Natural killer cell (primary cell): ENCODE results near the gene ERI3. TPM values are rescaled to one million over a fixed set of nuclear protein-coding genes. Genes with fewer than 3 reads are reported as not detected.

ENCODE experiments used
- ATAC-seq, 3 donors: fragments of 150-1000 bp in 2 of 3; fragments of 200-7000 bp in 1 of 3; cut with Tn5 transposase; 1 replicate in 1 of 3; 2 replicates in 2 of 3; pipeline ENCODE4 v1.10.0; 2021; ENCODE audit warnings: mild to moderate bottlenecking in 2 of 3, moderate library complexity in 2 of 3
- DNase-seq, 2 donors: peaks; one replicate each; pipeline versions ENCODE4 v3.0.0 to v3.0.0-alpha.2; 2013 to 2021; ENCODE audit warnings: mixed read lengths in 1 of 2
- H3K27ac ChIP-seq: one replicate; pipeline ENCODE4 v1.5.1; 2013; ENCODE audit warnings: mild to moderate bottlenecking, low read length
- H3K27me3 ChIP-seq: one replicate; pipeline ENCODE4 v1.6.1; 2013; ENCODE audit warnings: low read length; ENCODE audit not compliant: control insufficient read depth, insufficient read depth
- H3K36me3 ChIP-seq: one replicate; pipeline ENCODE4 v1.6.1; 2013; ENCODE audit warnings: low read length; ENCODE audit not compliant: control insufficient read depth, insufficient read depth
- H3K4me1 ChIP-seq: one replicate; pipeline ENCODE4 v1.6.1; 2013; ENCODE audit warnings: low read length; ENCODE audit not compliant: control insufficient read depth, insufficient read depth
- H3K4me3 ChIP-seq: one replicate; pipeline ENCODE4 v1.5.1; 2013; ENCODE audit warnings: low read length
- H3K9me3 ChIP-seq: one replicate; pipeline ENCODE4 v1.6.1; 2013; ENCODE audit warnings: low read length; ENCODE audit not compliant: control insufficient read depth, insufficient read depth
- H3K27ac Mint-ChIP-seq, 2 donors: one replicate each; pipeline ENCODE4 v1.8.0; 2022; ENCODE audit warnings: mild to moderate bottlenecking in 2 of 2, mixed read lengths in 2 of 2, moderate library complexity in 1 of 2
- H3K27me3 Mint-ChIP-seq, 2 donors: one replicate each; pipeline ENCODE4 v1.8.0; 2022; ENCODE audit warnings: low read depth in 2 of 2, mixed read lengths in 2 of 2
- H3K36me3 Mint-ChIP-seq: one replicate; pipeline ENCODE4 v1.8.0; 2022; ENCODE audit warnings: mixed read lengths
- H3K4me1 Mint-ChIP-seq, 2 donors: one replicate each; pipeline ENCODE4 v1.8.0; 2022; ENCODE audit warnings: mixed read lengths in 2 of 2
- H3K4me3 Mint-ChIP-seq: one replicate; pipeline ENCODE4 v1.8.0; 2022; ENCODE audit warnings: mild to moderate bottlenecking, moderate library complexity, mixed read lengths
- H3K9me3 Mint-ChIP-seq, 2 donors: one replicate each; pipeline ENCODE4 v1.8.0; 2022; ENCODE audit warnings: mixed read lengths in 2 of 2
- WGBS: methylation state at CpG from one replicate; pipeline ENCODE4 v1.1.7; 2013; ENCODE audit warnings: missing lambda C conversion rate; ENCODE audit not compliant: insufficient coverage; 5-methylcytosine and 5-hydroxymethylcytosine counted together
- intact Hi-C: fragments of 100-400 bp; cut with micrococcal nuclease; formaldehyde crosslinking; loops from one replicate; pipeline ENCODE4 v1.14.2; 2022
- total RNA-seq, 4 donors: library from RNA; stranded (reverse); fragments of 120-200 nt in 1 of 4; gene quantifications; one replicate each; pipeline versions ENCODE4 v1.2.3 to v1.2.4, GENCODE V29; 2013 to 2022
- TF ChIP-seq, protein P1 (sequence below): fragments of 200-600 bp; IDR thresholded peaks from one replicate; pipeline ENCODE4 v1.8.0; 2022; ENCODE audit warnings: antibody characterized with exemption

ERI3 gene
- total RNA-seq, 3 donors from 2014 or later (not counting 1 experiment from before 2014, with no cell fraction given): 28.3 to 35.3 (median 30.4) TPM

DNA sequence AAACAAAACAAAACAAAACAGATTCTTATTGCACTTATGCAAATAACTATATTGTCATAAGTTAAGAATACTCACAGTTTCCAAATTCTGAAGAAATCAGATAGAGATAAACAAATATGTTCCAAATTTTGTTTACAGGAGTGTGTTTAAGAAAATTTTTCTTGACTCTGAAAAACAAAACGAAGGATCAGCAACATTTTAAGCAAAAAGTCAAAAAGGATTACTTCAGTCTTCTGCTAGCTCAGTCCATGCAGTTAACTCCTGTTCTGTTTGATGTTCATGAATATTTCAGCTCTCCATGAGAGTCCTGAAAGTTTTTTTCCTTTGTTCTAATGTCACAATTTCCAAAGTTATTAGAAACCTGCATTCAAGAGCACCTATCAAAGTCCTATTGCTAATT, 180.4 kb downstream of the ERI3 start:
- Mint-ChIP-seq H3K27me3 (peaks cover 7 to 15% of the 10 kb centered on the region in 2 donors), H3K4me3 (no peak overlapping the region), H3K36me3 (no peaks in the 10 kb centered on the region), H3K4me1 (no peaks in the 10 kb centered on the region), H3K27ac (no peak overlapping the region), H3K9me3 (no peaks in the 10 kb centered on the region)
- WGBS: 92% methylated on average over 1 of the region's 1 CpG
- Histone ChIP-seq H3K9me3 (no peaks in the 10 kb centered on the region), H3K4me3 (no peak overlapping the region), H3K36me3 (no peaks in the 10 kb centered on the region), H3K27me3 (no peaks in the 10 kb centered on the region), H3K27ac (no peak overlapping the region), H3K4me1 (no peaks in the 10 kb centered on the region)
- DNase-seq (no peak), ATAC-seq (no peak)
- intact Hi-C loops: no loop called here
- TF ChIP-seq, protein P1, sequence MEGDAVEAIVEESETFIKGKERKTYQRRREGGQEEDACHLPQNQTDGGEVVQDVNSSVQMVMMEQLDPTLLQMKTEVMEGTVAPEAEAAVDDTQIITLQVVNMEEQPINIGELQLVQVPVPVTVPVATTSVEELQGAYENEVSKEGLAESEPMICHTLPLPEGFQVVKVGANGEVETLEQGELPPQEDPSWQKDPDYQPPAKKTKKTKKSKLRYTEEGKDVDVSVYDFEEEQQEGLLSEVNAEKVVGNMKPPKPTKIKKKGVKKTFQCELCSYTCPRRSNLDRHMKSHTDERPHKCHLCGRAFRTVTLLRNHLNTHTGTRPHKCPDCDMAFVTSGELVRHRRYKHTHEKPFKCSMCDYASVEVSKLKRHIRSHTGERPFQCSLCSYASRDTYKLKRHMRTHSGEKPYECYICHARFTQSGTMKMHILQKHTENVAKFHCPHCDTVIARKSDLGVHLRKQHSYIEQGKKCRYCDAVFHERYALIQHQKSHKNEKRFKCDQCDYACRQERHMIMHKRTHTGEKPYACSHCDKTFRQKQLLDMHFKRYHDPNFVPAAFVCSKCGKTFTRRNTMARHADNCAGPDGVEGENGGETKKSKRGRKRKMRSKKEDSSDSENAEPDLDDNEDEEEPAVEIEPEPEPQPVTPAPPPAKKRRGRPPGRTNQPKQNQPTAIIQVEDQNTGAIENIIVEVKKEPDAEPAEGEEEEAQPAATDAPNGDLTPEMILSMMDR: no peak

Other genes starting within 250 kb of the ERI3 start
- gene KLF17, start 236.4 kb downstream of the ERI3 start, total RNA-seq: not detected
- not detected for gene KLF18, start 213.6 kb downstream of the ERI3 start, total RNA-seq
- gene DMAP1, start 141.8 kb downstream of the ERI3 start, total RNA-seq: 10 to 100 TPM; 61.1 to 73.3 (median 67.3) TPM
- gene RNF220, start 50.0 kb upstream of the ERI3 start, total RNA-seq: 100 to 1,000 TPM in 2 of 3 donors, 10 to 100 TPM in 1; 88.5 to 107 (median 105) TPM